Hepatocyte (in vitro differentiated cells): ENCODE data around the gene PCNT. TPM values are rescaled to one million over a fixed set of nuclear protein-coding genes. Genes with fewer than 3 reads are reported as not detected.
A peak's percentile ranks its signal among the peaks of the same experiment; 100 is the strongest.

ENCODE experiments used
- DNase-seq: peaks from one replicate; pipeline ENCODE4 v3.0.0-alpha.2; 2016; ENCODE audit warnings: low spot score
- H2AFZ ChIP-seq: fragments of 200-600 bp; sonication (generic); 2 replicates; pipeline ENCODE4 v1.6.0; 2016; ENCODE audit warnings: antibody characterized with exemption, mild to moderate bottlenecking
- H3K27ac ChIP-seq: fragments of 200-600 bp; sonication (generic); 2 replicates; pipeline ENCODE4 v1.5.1; 2016; ENCODE audit warnings: mild to moderate bottlenecking
- H3K27me3 ChIP-seq: fragments of 200-600 bp; sonication (generic); 2 replicates; pipeline ENCODE4 v1.6.1; 2016
- H3K36me3 ChIP-seq: fragments of 200-600 bp; sonication (generic); replicated peaks from 2 replicates; pipeline ENCODE4 v1.5.1; 2016; ENCODE audit warnings: low read depth; ENCODE audit not compliant: insufficient read depth
- H3K4me1 ChIP-seq: fragments of 200-600 bp; sonication (generic); 2 replicates; pipeline ENCODE4 v1.5.1; 2016; ENCODE audit warnings: mild to moderate bottlenecking, moderate library complexity; ENCODE audit not compliant: insufficient read depth
- H3K4me2 ChIP-seq: fragments of 200-600 bp; sonication (generic); 2 replicates; pipeline ENCODE4 v1.6.0; 2016
- H3K4me3 ChIP-seq: fragments of 200-600 bp; sonication (generic); 2 replicates; pipeline ENCODE4 v1.5.1; 2016; ENCODE audit warnings: mild to moderate bottlenecking
- H3K79me2 ChIP-seq: fragments of 200-600 bp; sonication (generic); 2 replicates; pipeline ENCODE4 v1.6.0; 2017; ENCODE audit warnings: mild to moderate bottlenecking
- H3K9me2 ChIP-seq: fragments of 200-600 bp; sonication (generic); replicated peaks from 2 replicates; pipeline ENCODE4 v1.6.0; 2017; ENCODE audit warnings: mild to moderate bottlenecking; ENCODE audit not compliant: insufficient read depth
- H3K9me3 ChIP-seq: fragments of 200-600 bp; sonication (generic); 2 replicates; pipeline ENCODE4 v1.5.1; 2016; ENCODE audit warnings: low read depth, mild to moderate bottlenecking
- H4K20me1 ChIP-seq: fragments of 200-600 bp; sonication (generic); 2 replicates; pipeline ENCODE4 v1.6.0; 2016; ENCODE audit warnings: mild to moderate bottlenecking; ENCODE audit not compliant: insufficient read depth, poor library complexity, severe bottlenecking
- CTCF ChIP-seq: fragments of 200-600 bp; sonication (generic); IDR thresholded peaks from 2 replicates; pipeline ENCODE4 v1.5.1; 2016; ENCODE audit warnings: antibody characterized with exemption, mild to moderate bottlenecking; ENCODE audit not compliant: poor library complexity
- EZH2 ChIP-seq: fragments of 200-600 bp; sonication (generic); IDR thresholded peaks from 2 replicates; pipeline ENCODE4 v1.6.1; 2016; ENCODE audit warnings: antibody characterized with exemption, mild to moderate bottlenecking, borderline replicate concordance
- EZH2phosphoT487 ChIP-seq: fragments of 200-600 bp; sonication (generic); IDR thresholded peaks from one replicate; pipeline ENCODE4 v1.6.1; 2018; ENCODE audit warnings: antibody characterized with exemption, mild to moderate bottlenecking, low read depth, moderate library complexity; ENCODE audit not compliant: unreplicated experiment, severe bottlenecking
- WGBS: methylation state at CpG from one replicate; pipeline ENCODE4 v1.1.6; 2016; ENCODE audit warnings: low lambda C conversion rate; ENCODE audit errors: missing lambda C conversion rate; 5-methylcytosine and 5-hydroxymethylcytosine counted together
- polyA plus RNA-seq: library from polyadenylated mRNA; unstranded; fragments of >200 nt; fragmentation: Nextera tagmentation; extraction: Ambion mirVana; gene quantifications from 2 replicates; pipeline ENCODE4 v1.2.1, GENCODE V29; 2016
- total RNA-seq: library from RNA; depleted of rRNA; stranded (reverse); fragments of >200 nt; gene quantifications from 2 replicates; pipeline ENCODE4 v1.2.3, GENCODE V29; 2014

Gene PCNT
- total and polyA plus RNA-seq, 2 experiments from 2014 or later: 11.5 to 14.3 TPM

- DNase-seq: peak; percentile 38
- 66% methylated on average over 26 of the region's 29 CpGs for WGBS
- Histone ChIP-seq H3K27ac (no peak overlapping the region), H3K9me2 (no peaks in the 10 kb centered on the region), H2AFZ (no peak overlapping the region), H3K36me3 (no peaks in the 10 kb centered on the region), H3K4me2 (no peak overlapping the region), H4K20me1 (no peaks in the 10 kb centered on the region), H3K79me2 (no peaks in the 10 kb centered on the region), H3K9me3 (no peaks in the 10 kb centered on the region), H3K4me3 (no peak overlapping the region), H3K27me3 (no peaks in the 10 kb centered on the region), H3K4me1 (peaks cover 6% of the 10 kb centered on the region)
- TF ChIP-seq CTCF: no peak
- TF ChIP-seq EZH2: no peak
- no peak for TF ChIP-seq EZH2phosphoT487
Observed at GRCh38 chr21:46295996-46296752, 27.8 kb upstream of the PCNT start.

- no peaks in the 10 kb centered on the region for H3K79me2 ChIP-seq
- peaks cover 6% of the 10 kb centered on the region for H3K4me1 ChIP-seq
- H3K27ac ChIP-seq: no peak overlapping the region
- no peak overlapping the region for H3K4me3 ChIP-seq
- H3K9me3 ChIP-seq: no peaks in the 10 kb centered on the region
- 29% methylated on average over 84 of the region's 84 CpGs for WGBS
- TF ChIP-seq EZH2phosphoT487 (no peak), CTCF (no peak), EZH2 (no peak)
- H2AFZ ChIP-seq: peak overlapping the region; percentile 49
- H3K4me2 ChIP-seq: peak overlapping the region; percentile 89
- no peaks in the 10 kb centered on the region for H3K9me2 ChIP-seq
- no peaks in the 10 kb centered on the region for H3K27me3 ChIP-seq
- no peaks in the 10 kb centered on the region for H3K36me3 ChIP-seq
- DNase-seq: no peak
- no peaks in the 10 kb centered on the region for H4K20me1 ChIP-seq
Observed at GRCh38 chr21:46297338-46298271, 26.4 kb upstream of the PCNT start.

GRCh38 chr21:46299167-46299566 is 24.8 kb upstream of the PCNT start:
- 84% methylated on average over 9 of the region's 9 CpGs for WGBS
- H3K36me3 ChIP-seq: no peaks in the 10 kb centered on the region

More at GRCh38 chr21:46299167-46299566, 24.8 kb upstream of the PCNT start:
- no peaks in the 10 kb centered on the region for H3K27me3 ChIP-seq
- H3K4me3 ChIP-seq: no peak overlapping the region
- H4K20me1 ChIP-seq: no peaks in the 10 kb centered on the region
- DNase-seq: no peak
- H2AFZ ChIP-seq: no peak overlapping the region
- H3K9me3 ChIP-seq: no peaks in the 10 kb centered on the region
- no peak overlapping the region for H3K27ac ChIP-seq
- H3K4me1 ChIP-seq: peaks cover 6% of the 10 kb centered on the region
- H3K9me2 ChIP-seq: no peaks in the 10 kb centered on the region
- H3K79me2 ChIP-seq: no peaks in the 10 kb centered on the region
- TF ChIP-seq EZH2 (no peak), CTCF (no peak), EZH2phosphoT487 (no peak)
- no peak overlapping the region for H3K4me2 ChIP-seq
